ENCODE results near the gene FXYD4.

DNA sequence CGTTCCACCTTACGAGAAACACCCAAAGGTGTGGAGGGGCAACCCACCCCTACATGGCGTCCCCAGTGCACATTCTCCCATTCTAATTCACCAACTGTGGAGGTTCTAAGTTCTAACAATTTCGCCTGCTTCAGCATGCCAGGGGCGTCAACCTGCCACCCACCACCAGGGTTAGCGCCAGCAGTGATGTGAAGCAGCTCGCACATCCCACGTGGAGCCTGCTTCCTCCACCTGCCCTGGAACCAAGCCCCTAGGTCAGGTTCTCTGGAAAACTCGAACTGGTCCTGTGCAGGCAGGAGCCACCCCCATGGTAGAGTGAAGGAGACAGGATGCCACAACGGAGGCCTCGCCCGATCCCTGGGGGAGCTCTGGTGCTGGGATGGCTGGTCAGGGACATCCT is 33.3 kb upstream of the FXYD4 start:
- TF ChIP-seq EZH2 (IDR thresholded peaks at IDR 0.05; ENCODE audit: insufficient read depth, poor library complexity, severe bottlenecking) (no peak), EZH2phosphoT487 (IDR thresholded peaks at IDR 0.05; ENCODE audit: insufficient read depth, low read depth) (no peak)

Measured in GM23248 (cell line).